Gastroesophageal sphincter (tissue), 3 donors: ENCODE measurements around the gene PIP5KL1.

Experiments used
- CTCF ChIP-seq, 4 experiments: fragments of 200-600 bp in 2 of 4; fragments of 450-650 bp in 2 of 4; sonication (generic) in 1 of 4; IDR thresholded peaks; one replicate each; pipeline ENCODE4 v1.5.1; 2017 to 2019; ENCODE audit warnings: antibody characterized with exemption in 4 of 4, mild to moderate bottlenecking in 2 of 4, moderate library complexity in 2 of 4
- POLR2A ChIP-seq, 2 donors: fragments of 450-650 bp; IDR thresholded peaks; one replicate each; pipeline ENCODE4 v1.6.1; 2017; ENCODE audit warnings: antibody characterized with exemption in 2 of 2, mild to moderate bottlenecking in 2 of 2, moderate library complexity in 1 of 2

- TF ChIP-seq CTCF (IDR thresholded peaks at IDR 0.05) (no peak), POLR2A (IDR thresholded peaks at IDR 0.05) (no peak)
Observed at GRCh38 chr9:127947841-127948710, 17.5 kb upstream of the PIP5KL1 start.
